GM12878 (cell line): Measurements from ENCODE around the gene PSMB9. TPM values are rescaled to one million over a fixed set of nuclear protein-coding genes. Genes with fewer than 3 reads are reported as not detected.
A peak's percentile ranks its signal among the peaks of the same experiment; 100 is the strongest.

ENCODE experiments used
- ATAC-seq: fragments of 200-7000 bp; cut with Tn5 transposase; 3 replicates; pipeline ENCODE4 v1.9.1; 2020; ENCODE audit warnings: mild to moderate bottlenecking, moderate library complexity
- BruUV-seq: library from RNA; stranded (reverse); fragments of 400-500 nt; replicated peaks from 2 replicates; lab custom pipeline; 2021; lab: Mats Ljungman, UMichigan
- CTCF ChIA-PET: fragments of 300-600 bp; sonication (Branson Sonifier 250); formaldehyde crosslinking; extraction: SDS; loops from one replicate; lab custom pipeline; 2021; ENCODE audit warnings: inconsistent platforms; lab: Yijun Ruan, JAX
- POLR2A ChIA-PET: fragments of 350-600 bp; formaldehyde crosslinking; extraction: SDS; loops from one replicate; lab custom pipeline; 2021; ENCODE audit warnings: inconsistent platforms; lab: Charles Lee
- RAD21 ChIA-PET: fragments of 300-600 bp; sonication (Branson Sonifier 250); formaldehyde crosslinking; loops from one replicate; lab custom pipeline; 2023; ENCODE audit warnings: antibody characterized with exemption; ENCODE audit not compliant: unreplicated experiment; lab: Charles Lee
- SMC1A ChIA-PET: fragments of 300-600 bp; sonication (Branson Sonifier 250); formaldehyde crosslinking; loops from one replicate; lab custom pipeline; 2023; ENCODE audit not compliant: unreplicated experiment, uncharacterized antibody; lab: Charles Lee
- DNase-seq: peaks from one replicate; pipeline ENCODE4 v3.0.0-alpha.2; 2011; ENCODE audit warnings: low read depth, low spot score
- FAIRE-seq: peaks from 3 replicates; lab custom pipeline; 2011; peaks lifted over from hg19 to GRCh38; lab: Jason Lieb, UNC
- H2AFZ ChIP-seq: 2 replicates; pipeline ENCODE4 v1.6.0; 2011; ENCODE audit warnings: low read depth, low read length, control low read depth; ENCODE audit not compliant: control insufficient read depth
- H3K27ac ChIP-seq: 2 replicates; pipeline ENCODE4 v1.5.1; 2011; ENCODE audit warnings: control low read depth; ENCODE audit not compliant: control insufficient read depth, insufficient read depth
- H3K27me3 ChIP-seq, 2 experiments: replicated peaks in 1 of 2; 2 replicates each; pipeline versions ENCODE4 v1.6.0 to v1.6.1; 2011; ENCODE audit warnings: low read length in 1 of 2; ENCODE audit not compliant: control insufficient read depth in 2 of 2, insufficient read depth in 2 of 2
- H3K36me3 ChIP-seq, 2 experiments: 2 replicates each; pipeline ENCODE4 v1.5.1; 2011; ENCODE audit warnings: low read length in 1 of 2; ENCODE audit not compliant: control insufficient read depth in 2 of 2, insufficient read depth in 2 of 2
- H3K4me1 ChIP-seq: 2 replicates; pipeline ENCODE4 v1.6.1; 2011; ENCODE audit warnings: mild to moderate bottlenecking, low read length, moderate library complexity, mixed read lengths; ENCODE audit not compliant: control insufficient read depth, insufficient read depth
- H3K4me2 ChIP-seq: 2 replicates; pipeline ENCODE4 v1.6.0; 2011; ENCODE audit warnings: control low read depth; ENCODE audit not compliant: control insufficient read depth, insufficient read depth
- H3K4me3 ChIP-seq: fragments of 200-600 bp; sonication (generic); 2 replicates; pipeline ENCODE4 v1.5.1; 2016
- H3K79me2 ChIP-seq: 2 replicates; pipeline ENCODE4 v1.6.0; 2011; ENCODE audit warnings: low read length; ENCODE audit not compliant: control insufficient read depth, insufficient read depth
- H3K9ac ChIP-seq: 2 replicates; pipeline ENCODE4 v1.8.0; 2011; ENCODE audit warnings: low read length, control low read depth, mixed read lengths; ENCODE audit not compliant: control insufficient read depth, insufficient read depth
- H3K9me3 ChIP-seq: replicated peaks from 3 replicates; pipeline ENCODE4 v1.5.1; 2011; ENCODE audit warnings: mild to moderate bottlenecking, low read length; ENCODE audit not compliant: control insufficient read depth, insufficient read depth
- H4K20me1 ChIP-seq: 2 replicates; pipeline ENCODE4 v1.6.0; 2011; ENCODE audit not compliant: control insufficient read depth, insufficient read depth
- BHLHE40 ChIP-seq, 2 experiments: fragments of 450-650 bp in 1 of 2; IDR thresholded peaks; 2 replicates each; pipeline ENCODE4 v1.6.1; 2011 to 2017; ENCODE audit warnings: low read depth in 2 of 2, borderline replicate concordance in 1 of 2, improper control_type of control experiment in 1 of 2, low read length in 1 of 2, mild to moderate bottlenecking in 1 of 2
- CREB1 ChIP-seq: IDR thresholded peaks from 2 replicates; pipeline ENCODE4 v1.6.1; 2012; ENCODE audit warnings: low read depth, mild to moderate bottlenecking, inconsistent platforms
- DPF2 ChIP-seq: fragments of 450-650 bp; IDR thresholded peaks from 2 replicates; pipeline ENCODE4 v1.6.1; 2017; ENCODE audit warnings: mild to moderate bottlenecking
- GATAD2B ChIP-seq: fragments of 450-650 bp; conservative IDR thresholded peaks from 2 replicates; pipeline ENCODE4 v1.6.1; 2017; ENCODE audit warnings: low read depth, mild to moderate bottlenecking, moderate library complexity
- HDGF ChIP-seq: fragments of 450-650 bp; IDR thresholded peaks from 2 replicates; pipeline ENCODE4 v1.6.1; 2016; ENCODE audit warnings: antibody characterized with exemption
- LARP7 ChIP-seq: fragments of 450-650 bp; IDR thresholded peaks from 2 replicates; pipeline ENCODE4 v1.6.1; 2017; ENCODE audit warnings: mild to moderate bottlenecking
- MEF2B ChIP-seq: fragments of 450-650 bp; IDR thresholded peaks from 2 replicates; pipeline ENCODE4 v1.6.1; 2018; ENCODE audit warnings: mild to moderate bottlenecking, moderate library complexity; ENCODE audit not compliant: partially characterized antibody, poor library complexity, severe bottlenecking
- NR2F1 ChIP-seq: fragments of 450-650 bp; conservative IDR thresholded peaks from 2 replicates; pipeline ENCODE4 v1.6.1; 2017; ENCODE audit warnings: mild to moderate bottlenecking
- POLR2AphosphoS2 ChIP-seq: IDR thresholded peaks from 2 replicates; pipeline ENCODE4 v1.6.1; 2011; ENCODE audit warnings: low read depth, mild to moderate bottlenecking, low read length, improper control_type of control experiment, moderate library complexity
- ZNF687 ChIP-seq: fragments of 450-650 bp; IDR thresholded peaks from 2 replicates; pipeline ENCODE4 v1.6.1; 2017; ENCODE audit warnings: mild to moderate bottlenecking, moderate library complexity
- WGBS: methylation state at CpG from one replicate; pipeline ENCODE4 v1.1.6; 2016; ENCODE audit warnings: low lambda C conversion rate; ENCODE audit not compliant: insufficient replicate concordance, insufficient coverage; ENCODE audit errors: missing lambda C conversion rate; 5-methylcytosine and 5-hydroxymethylcytosine counted together
- in situ Hi-C: fragments of 300-500 bp; cut with MboI; formaldehyde crosslinking; loops from 9 replicates; pipeline ENCODE4 v1.14.3; 2018; ENCODE audit warnings: mixed read lengths
- intact Hi-C: fragments of 100-400 bp; cut with micrococcal nuclease; formaldehyde crosslinking; loops from one replicate; pipeline ENCODE4 v1.14.2; 2022; ENCODE audit not compliant: unreplicated experiment
- polyA plus RNA-seq, 11 experiments: library from polyadenylated mRNA; depleted of rRNA in 4 of 11; unstranded in 6 of 11; stranded (reverse) in 5 of 11; fragments of >200 nt; fragmentation: Nextera tagmentation in 4 of 11; fragmentation: Illumina TruSeq in 1 of 11; extraction: Ambion mirVana in 4 of 11; extraction: Trizol in 1 of 11; gene quantifications; 1 replicate in 1 of 11; 2 replicates in 10 of 11; pipeline versions ENCODE4 v1.2.1 to v1.2.3, GENCODE V29; 2011 to 2016; ENCODE audit warnings: inconsistent platforms in 2 of 11, missing spikeins in 2 of 11, low read depth in 1 of 11
- total RNA-seq, 4 experiments: library from RNA; depleted of rRNA in 3 of 4; stranded (reverse); fragments of >200 nt in 3 of 4; fragmentation: Illumina TruSeq in 1 of 4; extraction: Trizol in 1 of 4; gene quantifications; 2 replicates each; pipeline versions ENCODE4 v1.2.1 to v1.2.3, GENCODE V29; 2013 to 2021
- TF ChIP-seq, protein P1 (sequence below): fragments of 450-650 bp; conservative IDR thresholded peaks from 2 replicates; pipeline ENCODE4 v1.6.1; 2017; ENCODE audit warnings: mild to moderate bottlenecking, moderate library complexity

Gene PSMB9
- total and polyA plus RNA-seq, 10 of the 15 experiments (the other 5 are each of a cell fraction or from before 2014, with no cell fraction given): 167 to 517 (median 275) TPM

- in situ Hi-C loops (no loop called here), intact Hi-C loops (loop anchor here (1.0 to 2.0 kb wide), 4 partner anchors 16 to 147 kb away; partner anchors contain the start of gene TAP1)
- H3K27ac ChIP-seq: peak overlapping the region; percentile 75
- peak overlapping the region; percentile 95 for H3K4me3 ChIP-seq
- H3K9me3 ChIP-seq: no peaks in the 10 kb centered on the region; the same call in 2 of the 3 replicates
- H3K4me1 ChIP-seq: peaks cover 58% of the 10 kb centered on the region
- peaks cover 49% of the 10 kb centered on the region for H3K79me2 ChIP-seq
- TF ChIP-seq, protein P1, sequence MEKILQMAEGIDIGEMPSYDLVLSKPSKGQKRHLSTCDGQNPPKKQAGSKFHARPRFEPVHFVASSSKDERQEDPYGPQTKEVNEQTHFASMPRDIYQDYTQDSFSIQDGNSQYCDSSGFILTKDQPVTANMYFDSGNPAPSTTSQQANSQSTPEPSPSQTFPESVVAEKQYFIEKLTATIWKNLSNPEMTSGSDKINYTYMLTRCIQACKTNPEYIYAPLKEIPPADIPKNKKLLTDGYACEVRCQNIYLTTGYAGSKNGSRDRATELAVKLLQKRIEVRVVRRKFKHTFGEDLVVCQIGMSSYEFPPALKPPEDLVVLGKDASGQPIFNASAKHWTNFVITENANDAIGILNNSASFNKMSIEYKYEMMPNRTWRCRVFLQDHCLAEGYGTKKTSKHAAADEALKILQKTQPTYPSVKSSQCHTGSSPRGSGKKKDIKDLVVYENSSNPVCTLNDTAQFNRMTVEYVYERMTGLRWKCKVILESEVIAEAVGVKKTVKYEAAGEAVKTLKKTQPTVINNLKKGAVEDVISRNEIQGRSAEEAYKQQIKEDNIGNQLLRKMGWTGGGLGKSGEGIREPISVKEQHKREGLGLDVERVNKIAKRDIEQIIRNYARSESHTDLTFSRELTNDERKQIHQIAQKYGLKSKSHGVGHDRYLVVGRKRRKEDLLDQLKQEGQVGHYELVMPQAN: peak; percentile 43; the same call in 1 of the 2 replicates
- TF ChIP-seq MEF2B (peak; percentile 7), DPF2 (peak; percentile 10), ZNF687 (0 out of 2 replicates have a peak, but pooled peaks have one; percentile 39), BHLHE40 (IDR thresholded peaks at IDR 0.05; ENCODE audit: borderline replicate concordance in 1 of 2, low read depth in 2 of 2, low read length in 1 of 2) (peak in 1 of 2 experiments; percentile 77; a peak in 2 of 4 replicates), GATAD2B (peak; percentile 27; the same call in 1 of the 2 replicates), CREB1 (no peak), NR2F1 (no peak), HDGF (0 out of 2 replicates have a peak, but pooled peaks have one; percentile 35), LARP7 (peak; percentile 59; the same call in 1 of the 2 replicates), POLR2AphosphoS2 (0 out of 2 replicates have a peak, but pooled peaks have one; percentile 9)
- H3K27me3 ChIP-seq: no peaks in the 10 kb centered on the region
- ChIA-PET SMC1A (interaction anchor here (0.7 to 6.8 kb wide), 15 partner anchors 9 to 424 kb away, joined by 3 to 226 read pairs (median 11); partner anchors contain the start of genes HLA-DMA, HLA-DOB, PSMB9 and TAP1), RAD21 (interaction anchor here (0.7 to 10.5 kb wide), 27 partner anchors 10 to 376 kb away, joined by 3 to 269 read pairs (median 9); partner anchors contain the start of genes HLA-DMA, HLA-DMB, PSMB9 and TAP1), CTCF (interaction anchor here (0.8 to 10.7 kb wide), 42 partner anchors 11 to 592 kb away, joined by 3 to 311 read pairs (median 7); partner anchors contain the start of genes HLA-DMA, PSMB9 and TAP1), POLR2A (interaction anchor here (0.6 to 10.5 kb wide), 22 partner anchors 9 to 661 kb away, joined by 3 to 357 read pairs (median 4); partner anchors contain the start of genes HLA-DMA, HLA-DMB, HLA-DPB1 and PSMB9)
- BruUV-seq: no TSS peak
- DNase-seq (no peak), FAIRE-seq (no peak), ATAC-seq (no peak; the same call in 1 of the 3 replicates)
- WGBS: 2% methylated on average over 12 of the region's 12 CpGs
- H2AFZ ChIP-seq: peak overlapping the region; percentile 63
- H3K36me3 ChIP-seq: peaks cover 7 to 52% of the 10 kb centered on the region in 2 experiments
- H4K20me1 ChIP-seq: no peaks in the 10 kb centered on the region
- peak overlapping the region; percentile 72 for H3K4me2 ChIP-seq
- H3K9ac ChIP-seq: peak overlapping the region; percentile 87
Observed at GRCh38 chr6:32837651-32838113, 16.3 kb upstream of the PSMB9 start.
